Astrocyte (in vitro differentiated cells and primary cell): ENCODE measurements around the gene KCTD11. TPM values are rescaled to one million over a fixed set of nuclear protein-coding genes. Genes with fewer than 3 reads are reported as not detected.

Experiments
- DNase-seq: peaks from one replicate; pipeline ENCODE4 v3.0.0-alpha.2; 2010; ENCODE audit warnings: low read depth
- FAIRE-seq: peaks from 2 replicates; lab custom pipeline; 2011; peaks lifted over from hg19 to GRCh38; lab: Jason Lieb, UNC
- H2AFZ ChIP-seq: 2 replicates; pipeline ENCODE4 v1.6.0; 2012; ENCODE audit warnings: low read depth, low read length, inconsistent platforms
- H3K27ac ChIP-seq: 2 replicates; pipeline ENCODE4 v1.5.1; 2011; ENCODE audit warnings: low read depth, low read length, inconsistent platforms
- H3K27me3 ChIP-seq: 2 replicates; pipeline ENCODE4 v1.6.0; 2011; ENCODE audit warnings: low read length, inconsistent platforms; ENCODE audit not compliant: insufficient read depth
- H3K36me3 ChIP-seq: 2 replicates; pipeline ENCODE4 v1.5.1; 2011; ENCODE audit warnings: low read length, inconsistent platforms; ENCODE audit not compliant: insufficient read depth
- H3K4me1 ChIP-seq: 2 replicates; pipeline ENCODE4 v1.5.1; 2011; ENCODE audit warnings: low read length, inconsistent platforms; ENCODE audit not compliant: insufficient read depth
- H3K4me2 ChIP-seq: 2 replicates; pipeline ENCODE4 v1.6.0; 2012; ENCODE audit warnings: low read length, inconsistent platforms
- H3K4me3 ChIP-seq: 2 replicates; pipeline ENCODE4 v1.5.1; 2011; ENCODE audit warnings: low read depth, mild to moderate bottlenecking, low read length, inconsistent platforms; ENCODE audit not compliant: insufficient read depth
- H3K79me2 ChIP-seq: 2 replicates; pipeline ENCODE4 v1.6.0; 2012; ENCODE audit warnings: mild to moderate bottlenecking, low read length, inconsistent platforms; ENCODE audit not compliant: insufficient read depth
- H3K9ac ChIP-seq: 2 replicates; pipeline ENCODE4 v1.6.0; 2012; ENCODE audit warnings: mild to moderate bottlenecking, low read length, inconsistent platforms
- H3K9me3 ChIP-seq: 2 replicates; pipeline ENCODE4 v1.5.1; 2012; ENCODE audit warnings: low read depth, mild to moderate bottlenecking, low read length, inconsistent platforms; ENCODE audit not compliant: insufficient read depth
- H4K20me1 ChIP-seq: 2 replicates; pipeline ENCODE4 v1.6.0; 2012; ENCODE audit warnings: low read length, inconsistent platforms; ENCODE audit not compliant: insufficient read depth
- H3K27ac Mint-ChIP-seq: one replicate; pipeline ENCODE4 v1.8.0; 2021; ENCODE audit warnings: mild to moderate bottlenecking, mixed read lengths; ENCODE audit not compliant: unreplicated experiment
- H3K27me3 Mint-ChIP-seq: one replicate; pipeline ENCODE4 v1.8.0; 2021; ENCODE audit warnings: low read depth, mixed read lengths; ENCODE audit not compliant: unreplicated experiment
- H3K36me3 Mint-ChIP-seq: one replicate; pipeline ENCODE4 v1.8.0; 2021; ENCODE audit warnings: low read depth, mixed read lengths; ENCODE audit not compliant: unreplicated experiment
- H3K4me1 Mint-ChIP-seq: one replicate; pipeline ENCODE4 v1.8.0; 2021; ENCODE audit warnings: low read depth, mixed read lengths; ENCODE audit not compliant: unreplicated experiment
- H3K4me3 Mint-ChIP-seq: one replicate; pipeline ENCODE4 v1.8.0; 2021; ENCODE audit warnings: mild to moderate bottlenecking, moderate library complexity, mixed read lengths; ENCODE audit not compliant: unreplicated experiment
- H3K9me3 Mint-ChIP-seq: one replicate; pipeline ENCODE4 v1.8.0; 2021; ENCODE audit warnings: mild to moderate bottlenecking, mixed read lengths; ENCODE audit not compliant: unreplicated experiment
- CTCF ChIP-seq: IDR thresholded peaks from 2 replicates; pipeline ENCODE4 v1.5.1; 2011; ENCODE audit warnings: low read depth, mild to moderate bottlenecking, inconsistent platforms, low read length, moderate library complexity; ENCODE audit not compliant: insufficient read depth
- EZH2 ChIP-seq: IDR thresholded peaks from 2 replicates; pipeline ENCODE4 v1.6.1; 2012; ENCODE audit warnings: mild to moderate bottlenecking, low read length, inconsistent platforms; ENCODE audit not compliant: insufficient read depth
- total RNA-seq: library from RNA; stranded (reverse); gene quantifications from 2 replicates; pipeline ENCODE4 v1.2.1, GENCODE V29; 2021

The KCTD11 gene
- total RNA-seq, 1 donor from 2014 or later = 31.6 TPM

- H3K9ac ChIP-seq = peak overlapping the region; percentile 4
- FAIRE-seq = no peak
- H3K4me2 ChIP-seq = peak overlapping the region; percentile 31
Observed at GRCh38 chr17:7311110-7311705, 40.8 kb upstream of the KCTD11 start.

GRCh38 chr17:7312432-7313087 is 39.4 kb upstream of the KCTD11 start:
- FAIRE-seq (no peak), DNase-seq (no peak)
- peaks cover 23% of the 10 kb centered on the region for H3K36me3 Mint-ChIP-seq
- peaks cover 66% of the 10 kb centered on the region for H4K20me1 ChIP-seq
- H3K4me3 Mint-ChIP-seq = peak overlapping the region; percentile 78
- H3K79me2 ChIP-seq = peaks cover 64% of the 10 kb centered on the region
- no peak overlapping the region for H2AFZ ChIP-seq
- H3K9me3 ChIP-seq = no peaks in the 10 kb centered on the region
- H3K27ac Mint-ChIP-seq = peak overlapping the region; percentile 36
- H3K27me3 ChIP-seq = no peaks in the 10 kb centered on the region
- H3K4me1 ChIP-seq = peaks cover 35% of the 10 kb centered on the region
- no peak overlapping the region for H3K27ac ChIP-seq
- H3K27me3 Mint-ChIP-seq = no peaks in the 10 kb centered on the region
- no peaks in the 10 kb centered on the region for H3K9me3 Mint-ChIP-seq
- H3K4me3 ChIP-seq = no peak overlapping the region
- H3K36me3 ChIP-seq = peaks cover 44% of the 10 kb centered on the region
- no peak overlapping the region for H3K9ac ChIP-seq
- peaks cover 50% of the 10 kb centered on the region for H3K4me1 Mint-ChIP-seq
- TF ChIP-seq EZH2 (no peak), CTCF (no peak)
- peak overlapping the region; percentile 95 for H3K4me2 ChIP-seq

More at GRCh38 chr17:7311110-7311705, 40.8 kb upstream of the KCTD11 start:
- Mint-ChIP-seq H3K27me3 (no peaks in the 10 kb centered on the region), H3K9me3 (no peaks in the 10 kb centered on the region), H3K4me1 (peaks cover 47% of the 10 kb centered on the region), H3K27ac (peak overlapping the region; percentile 54), H3K36me3 (peaks cover 22% of the 10 kb centered on the region), H3K4me3 (peak overlapping the region; percentile 97)
- Histone ChIP-seq H3K9me3 (no peaks in the 10 kb centered on the region), H4K20me1 (peaks cover 66% of the 10 kb centered on the region), H3K4me1 (peaks cover 39% of the 10 kb centered on the region), H3K4me3 (no peak overlapping the region), H3K27me3 (no peaks in the 10 kb centered on the region), H2AFZ (no peak overlapping the region), H3K36me3 (peaks cover 44% of the 10 kb centered on the region), H3K79me2 (peaks cover 66% of the 10 kb centered on the region), H3K27ac (no peak overlapping the region)
- no peak for DNase-seq
- TF ChIP-seq EZH2 = no peak

- Histone ChIP-seq H3K4me1 (peaks cover 35% of the 10 kb centered on the region), H3K4me2 (peak overlapping the region; percentile 95), H3K4me3 (no peak overlapping the region), H4K20me1 (peaks cover 63% of the 10 kb centered on the region), H2AFZ (no peak overlapping the region), H3K36me3 (peaks cover 44% of the 10 kb centered on the region), H3K9ac (no peak overlapping the region), H3K9me3 (no peaks in the 10 kb centered on the region), H3K27ac (peak overlapping the region; percentile 18), H3K27me3 (no peaks in the 10 kb centered on the region), H3K79me2 (peaks cover 57% of the 10 kb centered on the region)
- Mint-ChIP-seq H3K9me3 (no peaks in the 10 kb centered on the region), H3K27me3 (no peaks in the 10 kb centered on the region), H3K27ac (peak overlapping the region; percentile 58), H3K4me3 (peak overlapping the region; percentile 94), H3K4me1 (peaks cover 50% of the 10 kb centered on the region), H3K36me3 (peaks cover 26% of the 10 kb centered on the region)
- TF ChIP-seq EZH2 = no peak
- peak; percentile 36 for TF ChIP-seq CTCF
- DNase-seq (no peak), FAIRE-seq (no peak)
Observed at GRCh38 chr17:7313088-7313889, 38.7 kb upstream of the KCTD11 start.
